H1 (cell line): ENCODE data around the gene RDH12.

ENCODE experiments used
- EGR1 ChIP-seq: IDR thresholded peaks from 2 replicates; pipeline ENCODE4 v1.6.1; 2011; ENCODE audit warnings: low read depth, low read length, borderline replicate concordance
- EZH2 ChIP-seq: fragments of 200-600 bp; sonication (generic); IDR thresholded peaks from 2 replicates; pipeline ENCODE4 v1.7.1; 2012; ENCODE audit warnings: low read depth, mild to moderate bottlenecking, moderate library complexity, low read length, inconsistent platforms; ENCODE audit not compliant: severe bottlenecking
- KDM5A ChIP-seq: fragments of 200-600 bp; IDR thresholded peaks from 2 replicates; pipeline ENCODE4 v1.7.1; 2012; ENCODE audit warnings: mild to moderate bottlenecking, low read length, inconsistent platforms, mixed read lengths
- MAX ChIP-seq: IDR thresholded peaks from 2 replicates; pipeline ENCODE4 v1.6.1; 2012; ENCODE audit warnings: inconsistent platforms
- RFX5 ChIP-seq: IDR thresholded peaks from 2 replicates; pipeline ENCODE4 v1.6.1; 2011; ENCODE audit warnings: low read depth, low read length, improper control_type of control experiment, borderline replicate concordance
- YY1 ChIP-seq: IDR thresholded peaks from 2 replicates; pipeline ENCODE4 v1.6.1; 2011; ENCODE audit warnings: low read depth, mild to moderate bottlenecking, low read length
- TF ChIP-seq, protein P1 (sequence below), 3 experiments: IDR thresholded peaks; 1 replicate in 2 of 3; 2 replicates in 1 of 3; pipeline versions ENCODE4 v1.5.1 to v1.6.1; 2011; ENCODE audit warnings: low read length in 3 of 3, mild to moderate bottlenecking in 3 of 3, inconsistent platforms in 2 of 3, low read depth in 1 of 3, moderate library complexity in 1 of 3; ENCODE audit not compliant: insufficient read depth in 1 of 3; ENCODE audit errors: control extremely low read depth in 1 of 3

GRCh38 chr14:67727361-67727760, 25.7 kb downstream of the RDH12 start:
- TF ChIP-seq EGR1: no peak
- no peak for TF ChIP-seq YY1
- TF ChIP-seq, protein P1, sequence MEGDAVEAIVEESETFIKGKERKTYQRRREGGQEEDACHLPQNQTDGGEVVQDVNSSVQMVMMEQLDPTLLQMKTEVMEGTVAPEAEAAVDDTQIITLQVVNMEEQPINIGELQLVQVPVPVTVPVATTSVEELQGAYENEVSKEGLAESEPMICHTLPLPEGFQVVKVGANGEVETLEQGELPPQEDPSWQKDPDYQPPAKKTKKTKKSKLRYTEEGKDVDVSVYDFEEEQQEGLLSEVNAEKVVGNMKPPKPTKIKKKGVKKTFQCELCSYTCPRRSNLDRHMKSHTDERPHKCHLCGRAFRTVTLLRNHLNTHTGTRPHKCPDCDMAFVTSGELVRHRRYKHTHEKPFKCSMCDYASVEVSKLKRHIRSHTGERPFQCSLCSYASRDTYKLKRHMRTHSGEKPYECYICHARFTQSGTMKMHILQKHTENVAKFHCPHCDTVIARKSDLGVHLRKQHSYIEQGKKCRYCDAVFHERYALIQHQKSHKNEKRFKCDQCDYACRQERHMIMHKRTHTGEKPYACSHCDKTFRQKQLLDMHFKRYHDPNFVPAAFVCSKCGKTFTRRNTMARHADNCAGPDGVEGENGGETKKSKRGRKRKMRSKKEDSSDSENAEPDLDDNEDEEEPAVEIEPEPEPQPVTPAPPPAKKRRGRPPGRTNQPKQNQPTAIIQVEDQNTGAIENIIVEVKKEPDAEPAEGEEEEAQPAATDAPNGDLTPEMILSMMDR (IDR thresholded peaks at IDR 0.05; ENCODE audit: control extremely low read depth in 1 of 3, insufficient read depth in 1 of 3, low read depth in 1 of 3, low read length in 3 of 3): no peak
- no peak for TF ChIP-seq EZH2
- TF ChIP-seq MAX: no peak
- TF ChIP-seq KDM5A: no peak
- TF ChIP-seq RFX5: no peak
